Neural progenitor cell (in vitro differentiated cells): ENCODE results near the gene CUTA.

Source experiments
- EZH2 ChIP-seq: fragments of 200-600 bp; sonication (generic); IDR thresholded peaks from 2 replicates; pipeline ENCODE4 v1.6.1; 2017; ENCODE audit warnings: antibody characterized with exemption, mild to moderate bottlenecking, moderate library complexity
- EZH2phosphoT487 ChIP-seq: fragments of 200-600 bp; sonication (generic); IDR thresholded peaks from 2 replicates; pipeline ENCODE4 v1.6.1; 2017; ENCODE audit warnings: antibody characterized with exemption
- TF ChIP-seq, protein P1 (sequence below): fragments of 200-600 bp; sonication (generic); IDR thresholded peaks from 2 replicates; pipeline ENCODE4 v1.5.1; 2017; ENCODE audit warnings: antibody characterized with exemption, mild to moderate bottlenecking

- TF ChIP-seq EZH2phosphoT487 (no peak), EZH2 (no peak)
- TF ChIP-seq, protein P1, sequence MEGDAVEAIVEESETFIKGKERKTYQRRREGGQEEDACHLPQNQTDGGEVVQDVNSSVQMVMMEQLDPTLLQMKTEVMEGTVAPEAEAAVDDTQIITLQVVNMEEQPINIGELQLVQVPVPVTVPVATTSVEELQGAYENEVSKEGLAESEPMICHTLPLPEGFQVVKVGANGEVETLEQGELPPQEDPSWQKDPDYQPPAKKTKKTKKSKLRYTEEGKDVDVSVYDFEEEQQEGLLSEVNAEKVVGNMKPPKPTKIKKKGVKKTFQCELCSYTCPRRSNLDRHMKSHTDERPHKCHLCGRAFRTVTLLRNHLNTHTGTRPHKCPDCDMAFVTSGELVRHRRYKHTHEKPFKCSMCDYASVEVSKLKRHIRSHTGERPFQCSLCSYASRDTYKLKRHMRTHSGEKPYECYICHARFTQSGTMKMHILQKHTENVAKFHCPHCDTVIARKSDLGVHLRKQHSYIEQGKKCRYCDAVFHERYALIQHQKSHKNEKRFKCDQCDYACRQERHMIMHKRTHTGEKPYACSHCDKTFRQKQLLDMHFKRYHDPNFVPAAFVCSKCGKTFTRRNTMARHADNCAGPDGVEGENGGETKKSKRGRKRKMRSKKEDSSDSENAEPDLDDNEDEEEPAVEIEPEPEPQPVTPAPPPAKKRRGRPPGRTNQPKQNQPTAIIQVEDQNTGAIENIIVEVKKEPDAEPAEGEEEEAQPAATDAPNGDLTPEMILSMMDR: no peak
Measured at GRCh38 chr6:33434961-33435360, 17.1 kb upstream of the CUTA start.
